Neural cell (in vitro differentiated cells): ENCODE results near the gene HIPK2.

ENCODE experiments used
- CTCF ChIP-seq: fragments of 450-650 bp; IDR thresholded peaks from 2 replicates; pipeline ENCODE4 v1.5.1; 2014; ENCODE audit warnings: antibody characterized with exemption, mild to moderate bottlenecking, moderate library complexity; ENCODE audit not compliant: poor library complexity, severe bottlenecking
- EP300 ChIP-seq: fragments of 450-650 bp; conservative IDR thresholded peaks from 2 replicates; pipeline ENCODE4 v1.6.1; 2014; ENCODE audit warnings: antibody characterized with exemption, mild to moderate bottlenecking, moderate library complexity; ENCODE audit not compliant: poor library complexity, severe bottlenecking
- EZH2 ChIP-seq: fragments of 200-600, 300-800 bp; shearing (Covaris generic), sonication (generic); IDR thresholded peaks from 2 replicates; pipeline ENCODE4 v1.6.1; 2014; ENCODE audit warnings: antibody characterized with exemption, low read length, borderline replicate concordance, mild to moderate bottlenecking; ENCODE audit not compliant: insufficient read depth, poor library complexity, severe bottlenecking
- POLR2AphosphoS5 ChIP-seq: IDR thresholded peaks from 2 replicates; pipeline ENCODE4 v1.6.1; 2012
- RAD21 ChIP-seq: fragments of 450-650 bp; conservative IDR thresholded peaks from 2 replicates; pipeline ENCODE4 v1.6.1; 2014; ENCODE audit warnings: antibody characterized with exemption, mild to moderate bottlenecking, moderate library complexity
- REST ChIP-seq: IDR thresholded peaks from 2 replicates; pipeline ENCODE4 v1.6.1; 2012; ENCODE audit warnings: borderline replicate concordance
- SMC3 ChIP-seq: fragments of 450-650 bp; conservative IDR thresholded peaks from 2 replicates; pipeline ENCODE4 v1.6.1; 2014; ENCODE audit warnings: antibody characterized with exemption, mild to moderate bottlenecking, moderate library complexity; ENCODE audit not compliant: poor library complexity
- TAF1 ChIP-seq: IDR thresholded peaks from 2 replicates; pipeline ENCODE4 v1.6.1; 2012; ENCODE audit warnings: low read depth

- TF ChIP-seq POLR2AphosphoS5 (no peak), CTCF (no peak), SMC3 (no peak), EZH2 (no peak), TAF1 (no peak), RAD21 (no peak), REST (no peak), EP300 (no peak)
These were observed 86.5 kb downstream of the HIPK2 start for GRCh38 chr7:139691253-139691781.
